ENCODE data around the gene VPS36.
"Not testable (repeated sequence)": the region's sequence is repeated elsewhere in the genome, so short reads cannot be mapped to it uniquely, and the experiment has no call there.

The VPS36 gene, protein sequence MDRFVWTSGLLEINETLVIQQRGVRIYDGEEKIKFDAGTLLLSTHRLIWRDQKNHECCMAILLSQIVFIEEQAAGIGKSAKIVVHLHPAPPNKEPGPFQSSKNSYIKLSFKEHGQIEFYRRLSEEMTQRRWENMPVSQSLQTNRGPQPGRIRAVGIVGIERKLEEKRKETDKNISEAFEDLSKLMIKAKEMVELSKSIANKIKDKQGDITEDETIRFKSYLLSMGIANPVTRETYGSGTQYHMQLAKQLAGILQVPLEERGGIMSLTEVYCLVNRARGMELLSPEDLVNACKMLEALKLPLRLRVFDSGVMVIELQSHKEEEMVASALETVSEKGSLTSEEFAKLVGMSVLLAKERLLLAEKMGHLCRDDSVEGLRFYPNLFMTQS

DNA sequence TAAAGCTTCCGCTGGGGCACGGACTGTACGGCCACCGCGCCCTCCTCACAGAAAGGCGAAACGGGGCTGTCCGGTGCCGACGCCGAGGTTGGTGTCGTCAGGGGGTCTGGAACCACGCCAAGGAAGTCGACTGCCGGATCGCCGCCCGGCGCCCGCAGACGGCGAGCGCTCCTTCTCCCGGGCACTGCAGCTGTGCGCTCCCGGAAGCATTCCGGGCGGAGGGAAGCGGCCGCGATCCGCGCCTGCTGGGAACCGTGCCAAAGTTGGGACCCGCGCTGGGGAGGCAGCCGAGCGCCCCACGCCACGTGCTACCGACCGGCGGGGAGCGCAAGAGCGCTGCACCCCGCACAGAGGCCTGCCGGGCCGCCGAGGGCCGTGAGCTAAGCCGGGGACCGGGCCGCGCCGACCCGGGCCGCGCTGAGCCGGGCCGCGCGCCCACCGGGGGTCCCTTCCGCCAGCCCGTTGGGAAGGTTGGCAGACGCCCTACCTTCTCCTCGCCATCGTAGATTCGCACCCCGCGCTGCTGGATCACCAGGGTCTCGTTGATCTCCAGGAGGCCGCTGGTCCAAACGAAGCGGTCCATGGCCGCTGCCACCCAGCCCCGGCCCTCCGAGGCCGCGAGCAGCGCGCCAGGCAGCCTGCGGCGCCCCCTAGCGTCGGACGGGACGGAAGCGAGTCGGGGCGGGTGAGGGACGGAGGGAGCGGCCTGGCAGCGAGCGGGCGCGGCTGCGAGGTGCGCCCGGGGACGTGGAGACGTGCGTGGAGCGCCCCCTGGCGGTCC is at the start of gene VPS36:
TSS of gene VPS36 (minus strand) at position 623 of the 781 bp plus-strand sequence. CDS start at position 583, 40 bp downstream.
- peak; percentile 86 to 92 (median 91) for DNase-seq (ENCODE audit: low read depth in 3 of 3)

DNA sequence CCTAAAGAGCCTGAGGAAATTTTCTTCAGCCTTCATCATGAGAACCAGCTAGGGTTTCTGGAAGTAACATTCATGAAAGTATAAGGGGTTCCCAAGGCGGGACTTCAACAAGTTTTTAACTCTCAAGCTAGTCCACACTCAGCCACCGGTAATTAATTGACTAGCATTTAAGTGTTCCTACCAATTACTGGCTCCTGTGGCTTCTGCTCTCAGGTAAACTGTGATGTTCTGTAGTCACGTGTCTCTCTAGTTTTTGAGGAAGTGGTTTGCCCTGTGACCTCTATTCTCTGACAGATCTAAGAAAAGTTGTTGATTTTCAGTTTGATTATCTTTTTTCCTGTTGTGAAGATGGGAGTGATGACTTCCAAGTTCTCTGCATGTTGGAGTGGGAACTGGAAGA is 47.5 kb upstream of the VPS36 start:
- not testable (repeated sequence) for DNase-seq (ENCODE audit: low read depth in 3 of 3)

DNA sequence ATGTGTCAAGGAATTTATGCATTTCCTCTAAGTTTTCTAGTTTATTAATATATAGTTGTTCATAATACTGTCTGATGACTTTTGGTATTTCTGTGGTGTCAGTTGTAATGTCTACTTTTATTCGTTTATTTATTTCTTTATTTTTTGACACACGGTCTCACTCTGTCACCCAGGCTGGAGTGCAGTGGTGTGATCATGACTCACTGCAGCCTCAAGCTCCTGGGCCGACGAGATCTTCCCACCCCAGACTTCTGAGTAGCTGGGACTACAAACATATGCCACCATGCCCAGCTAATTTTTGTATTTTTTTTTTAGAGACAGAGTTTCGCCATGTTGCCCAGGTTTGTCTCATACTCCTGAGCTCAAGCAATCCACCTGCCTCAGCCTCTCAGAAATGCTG is 43.8 kb upstream of the VPS36 start:
- DNase-seq (ENCODE audit: low read depth in 3 of 3), result not testable (repeated sequence)

DNA sequence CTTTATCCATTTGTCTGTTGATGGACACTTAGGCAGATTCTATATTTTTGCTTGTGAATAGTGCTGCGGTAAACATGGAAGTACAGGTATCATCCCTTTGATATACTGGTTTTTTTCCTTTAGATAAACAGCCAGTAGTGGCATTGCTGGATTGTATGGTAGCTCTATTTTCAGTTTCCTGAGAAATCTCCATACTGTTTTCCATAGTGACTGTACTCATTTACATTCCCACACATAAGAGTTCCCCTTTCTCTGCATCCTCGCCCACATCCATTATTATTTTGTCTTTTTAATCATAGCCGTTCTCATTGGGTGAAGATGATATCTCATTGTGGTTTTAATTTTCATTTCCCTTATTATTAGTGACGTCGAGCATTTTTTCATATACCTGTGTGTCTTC is 40.6 kb upstream of the VPS36 start:
- not testable (repeated sequence) for DNase-seq (ENCODE audit: low read depth in 3 of 3)

DNA sequence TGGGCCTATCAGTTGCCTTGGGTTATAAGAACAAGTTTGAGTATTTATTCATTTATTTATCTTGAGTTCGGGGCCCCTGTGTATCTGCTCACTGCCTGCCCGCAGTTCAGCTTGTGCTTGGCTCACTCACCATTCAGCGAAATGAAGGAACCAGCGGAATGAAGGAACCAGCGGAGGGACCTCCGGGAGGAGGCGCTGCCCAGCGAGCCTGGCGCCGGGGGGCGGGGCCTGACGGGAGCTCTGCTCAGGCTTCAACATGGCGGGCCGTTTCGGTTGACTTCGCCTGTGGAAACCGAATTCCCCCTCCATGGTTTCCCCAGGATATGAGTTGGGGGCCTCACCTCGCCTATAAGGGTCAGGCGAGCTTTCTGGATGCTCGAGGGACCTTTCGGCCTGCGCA is 38.3 kb upstream of the VPS36 start:
- not testable (repeated sequence) for DNase-seq (ENCODE audit: low read depth in 3 of 3)

DNA sequence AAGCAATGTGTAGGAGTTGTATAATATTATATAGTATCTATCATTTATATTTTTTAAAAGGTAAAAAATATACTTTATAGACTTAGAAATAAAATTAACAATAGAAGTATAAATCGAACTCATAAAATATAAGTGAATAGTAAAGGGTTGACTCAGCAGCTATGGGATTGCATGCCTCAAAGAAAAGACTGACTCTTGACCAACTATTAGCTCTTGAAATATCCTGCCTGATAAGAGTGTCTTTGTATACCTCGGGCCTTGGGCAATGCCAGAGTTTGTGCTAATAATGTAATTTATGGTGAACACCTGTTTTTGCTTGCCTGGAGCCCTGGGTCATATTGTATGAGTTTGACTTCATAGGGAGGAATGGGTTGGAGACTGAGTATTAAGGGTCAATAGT is 36.6 kb upstream of the VPS36 start:
- not testable (repeated sequence) for DNase-seq (ENCODE audit: low read depth in 3 of 3)

DNA sequence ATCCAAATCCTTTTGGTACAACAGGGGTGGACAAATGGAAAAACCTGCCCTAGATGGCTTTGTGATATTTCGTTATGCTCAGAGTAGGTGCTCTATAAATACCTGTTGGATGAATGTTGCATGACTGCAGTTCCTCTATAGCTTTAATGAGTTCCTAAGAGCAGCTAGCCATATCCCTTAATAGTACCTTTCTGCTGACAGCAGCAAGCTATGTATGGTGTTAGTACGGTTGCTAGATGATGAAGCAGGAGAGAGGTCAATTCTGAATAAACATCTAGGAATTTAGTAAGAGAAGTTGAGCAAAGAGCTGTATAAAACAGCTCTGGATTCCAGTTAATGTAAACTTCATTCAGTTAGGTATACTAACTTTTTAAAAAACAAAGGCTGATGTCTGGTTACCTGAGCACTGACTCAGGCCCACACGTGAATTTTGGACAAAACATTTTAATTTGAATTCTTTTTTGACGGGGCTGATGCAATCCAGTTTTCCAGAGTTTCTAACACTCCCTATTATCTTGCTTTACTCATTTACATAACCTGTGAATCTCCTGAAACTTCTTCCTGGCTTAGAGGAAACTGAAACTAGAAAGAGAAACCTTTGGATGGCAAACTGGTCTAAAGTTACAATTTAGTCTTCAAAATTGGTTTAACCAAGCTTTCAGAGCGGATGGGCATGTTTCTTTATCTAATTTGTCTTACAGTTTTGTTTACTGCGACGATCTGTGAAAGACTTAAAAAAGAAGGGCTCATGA is 30.4 kb upstream of the VPS36 start:
- not testable (repeated sequence) for DNase-seq (ENCODE audit: low read depth in 3 of 3)

DNA sequence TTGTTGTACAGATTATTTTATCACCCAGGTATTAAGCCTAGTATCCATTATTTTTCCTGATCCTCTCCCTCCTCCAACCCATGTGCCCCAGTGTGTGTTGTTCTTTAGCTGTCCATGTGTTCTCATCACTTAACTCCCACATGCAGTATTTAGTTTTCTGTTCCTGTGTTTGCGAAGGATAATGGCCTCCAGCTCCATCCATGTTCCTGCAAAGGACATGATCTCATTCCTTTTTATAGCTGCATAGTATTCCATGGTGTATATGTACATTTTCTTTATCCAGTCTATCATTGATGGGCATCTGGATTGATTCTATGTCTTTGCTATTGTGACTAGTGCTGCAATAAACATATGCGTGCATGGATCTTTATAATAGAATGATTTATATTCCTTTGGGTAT is 18.1 kb upstream of the VPS36 start:
- DNase-seq (ENCODE audit: low read depth in 3 of 3), result not testable (repeated sequence)

DNA sequence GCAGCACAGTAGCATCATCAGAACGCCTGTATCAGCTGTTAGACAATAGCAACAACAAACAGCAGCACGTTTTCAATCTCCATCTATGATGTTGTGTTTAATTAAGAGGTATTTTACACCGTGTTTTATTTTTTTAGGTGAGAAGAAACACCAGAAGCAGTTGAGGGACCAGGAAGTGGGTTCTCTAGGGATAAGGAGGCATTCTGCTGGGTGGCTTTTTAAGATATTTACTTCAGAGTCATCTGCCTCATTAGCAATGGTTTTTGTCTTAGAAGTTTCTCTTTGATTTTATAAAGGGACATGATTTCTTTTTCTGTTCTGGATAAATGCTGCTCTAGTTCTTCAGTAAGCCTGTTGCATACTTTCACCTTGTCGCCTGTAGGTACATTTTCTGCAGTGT is 13.1 kb upstream of the VPS36 start:
- no peak for DNase-seq (ENCODE audit: low read depth in 3 of 3)

DNA sequence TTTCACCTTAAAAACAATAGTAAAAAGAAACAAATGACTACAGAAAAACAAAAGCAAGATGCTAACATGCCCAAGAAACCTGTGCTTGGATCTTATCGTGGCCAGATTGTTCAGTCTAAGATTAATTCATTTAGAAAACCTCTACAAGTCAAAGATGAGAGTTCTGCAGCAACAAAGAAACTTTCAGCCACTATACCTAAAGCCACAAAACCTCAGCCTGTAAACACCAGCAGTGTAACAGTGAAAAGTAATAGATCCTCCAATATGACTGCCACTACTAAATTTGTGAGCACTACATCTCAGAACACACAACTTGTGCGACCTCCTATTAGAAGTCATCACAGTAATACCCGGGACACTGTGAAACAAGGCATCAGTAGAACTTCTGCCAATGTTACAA is 10.8 kb upstream of the VPS36 start:
- no peak for DNase-seq (ENCODE audit: low read depth in 3 of 3)

DNA sequence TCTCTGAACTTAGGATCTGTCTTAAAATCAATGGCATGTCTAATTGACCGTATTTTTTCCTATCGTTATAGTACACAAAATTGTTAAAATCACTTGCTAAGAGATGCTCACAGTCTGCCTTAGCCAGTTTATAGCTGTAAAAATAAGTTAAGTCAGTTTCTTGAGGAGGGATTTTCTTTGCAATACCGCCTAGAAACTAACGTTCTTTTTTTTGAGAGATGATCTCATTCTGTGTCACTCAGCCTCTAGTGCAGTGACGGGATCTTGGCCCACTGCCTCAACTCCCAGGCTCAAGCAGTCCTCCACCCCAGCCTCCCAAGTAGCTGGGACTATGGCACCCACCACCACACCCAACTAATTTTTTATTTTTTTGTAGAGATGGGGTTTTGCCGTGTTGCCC is 9.2 kb upstream of the VPS36 start:
- no peak for DNase-seq (ENCODE audit: low read depth in 3 of 3)

DNA sequence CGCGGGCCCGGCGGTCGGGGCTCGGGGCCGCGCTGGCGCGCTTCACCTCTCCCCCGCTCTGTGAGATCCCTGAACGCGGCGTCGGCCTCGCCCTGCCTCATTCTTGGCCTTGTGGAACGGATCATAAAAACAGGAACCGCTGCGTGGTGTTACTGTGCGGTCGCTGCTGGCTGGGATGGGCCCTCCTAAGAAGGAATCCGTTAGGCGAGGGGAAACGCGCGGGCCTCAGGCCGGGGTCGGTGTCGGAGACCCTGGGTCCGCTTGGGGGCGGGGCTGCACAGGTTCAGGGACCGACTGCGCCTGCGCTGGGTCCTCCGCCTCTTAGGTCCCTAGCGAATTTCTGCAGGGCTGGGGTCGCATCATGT is 5.2 kb upstream of the VPS36 start:
- DNase-seq (ENCODE audit: low read depth in 3 of 3), result peak; percentile 52 to 80 (median 64)

DNA sequence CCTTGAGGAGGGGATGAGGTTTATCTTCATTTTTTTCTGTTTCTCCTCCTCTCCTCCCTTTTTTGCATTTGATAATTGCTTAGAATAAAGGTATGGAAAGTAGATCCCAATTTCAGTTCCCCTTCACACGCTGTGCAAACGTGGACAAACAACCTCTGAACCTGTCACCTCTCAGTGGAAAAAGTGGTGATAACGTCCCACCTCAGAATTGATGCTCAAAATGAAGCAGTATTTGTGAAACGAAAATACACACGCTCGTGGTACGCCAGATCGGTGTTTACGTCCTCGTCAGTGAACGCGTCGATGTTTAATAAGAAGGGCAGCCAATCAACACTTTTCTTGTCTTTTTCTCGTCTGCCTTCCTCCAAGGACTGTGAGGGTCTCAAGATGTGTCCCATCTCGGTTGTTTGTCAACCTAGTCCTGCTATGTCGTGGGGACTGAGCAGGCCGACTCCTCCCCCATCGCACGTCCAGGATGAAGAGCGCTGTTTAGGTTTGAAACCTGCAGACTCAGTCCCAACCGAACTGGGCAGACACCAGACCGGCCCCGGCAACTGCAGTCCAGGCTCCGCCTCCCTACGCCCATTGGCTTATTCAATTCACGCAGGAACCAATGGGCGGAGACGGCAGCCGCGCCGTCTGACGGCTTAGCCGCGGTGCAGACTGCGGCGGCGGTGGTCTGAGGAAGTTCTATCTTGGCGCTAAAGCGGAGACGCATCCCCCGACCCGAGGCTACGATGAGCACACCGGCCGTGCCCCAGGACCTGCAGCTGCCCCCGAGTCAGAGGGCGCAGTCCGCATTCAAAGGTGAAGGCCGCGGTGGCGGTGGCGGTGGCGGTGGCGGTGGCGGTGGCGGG is 4.6 kb upstream of the VPS36 start, which contains the start of gene CKAP2:
TSS of gene CKAP2 (plus strand) at position 659 of the 857 bp plus-strand sequence. CDS start at position 738, 79 bp downstream.
- DNase-seq (ENCODE audit: low read depth in 3 of 3), result peak; percentile 85 to 93 (median 87)

DNA sequence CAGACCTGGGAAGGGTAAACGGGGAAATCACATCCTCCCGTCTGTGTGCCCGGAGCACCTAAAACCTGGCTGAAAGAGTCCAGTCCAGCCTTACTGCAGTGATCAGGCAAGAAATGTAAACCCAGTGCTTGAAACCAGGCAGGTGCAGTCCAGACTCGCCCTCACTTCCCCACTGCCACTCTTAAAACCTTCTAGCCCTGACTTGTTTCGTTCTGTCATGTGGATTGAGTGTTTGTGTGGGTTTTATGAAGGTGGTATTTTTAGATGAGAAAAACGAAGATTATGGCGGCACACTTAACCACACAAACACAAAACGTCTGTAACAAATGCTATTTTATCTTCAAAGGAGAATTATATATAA is 4.0 kb upstream of the VPS36 start:
- DNase-seq (ENCODE audit: low read depth in 3 of 3), result no peak

DNA sequence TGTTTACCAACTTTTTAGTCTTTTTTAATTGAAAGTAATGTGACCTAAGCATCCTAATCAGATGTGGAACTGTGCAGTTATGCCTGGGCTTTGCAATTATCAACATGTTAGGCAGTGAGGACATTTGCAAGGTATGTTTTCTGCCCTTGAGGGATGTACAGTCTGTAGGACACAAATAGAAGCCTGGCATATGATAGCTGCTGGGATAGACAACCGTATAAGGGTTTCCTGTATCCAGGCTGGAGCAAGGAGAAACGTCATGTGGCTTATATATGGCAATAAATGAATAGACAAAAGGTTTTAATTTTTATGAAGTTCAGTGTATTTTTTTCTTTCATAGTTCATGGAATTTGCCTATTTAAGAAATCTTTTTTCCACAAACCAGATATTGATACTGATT is 2.0 kb upstream of the VPS36 start:
- no peak for DNase-seq (ENCODE audit: low read depth in 3 of 3)

DNA sequence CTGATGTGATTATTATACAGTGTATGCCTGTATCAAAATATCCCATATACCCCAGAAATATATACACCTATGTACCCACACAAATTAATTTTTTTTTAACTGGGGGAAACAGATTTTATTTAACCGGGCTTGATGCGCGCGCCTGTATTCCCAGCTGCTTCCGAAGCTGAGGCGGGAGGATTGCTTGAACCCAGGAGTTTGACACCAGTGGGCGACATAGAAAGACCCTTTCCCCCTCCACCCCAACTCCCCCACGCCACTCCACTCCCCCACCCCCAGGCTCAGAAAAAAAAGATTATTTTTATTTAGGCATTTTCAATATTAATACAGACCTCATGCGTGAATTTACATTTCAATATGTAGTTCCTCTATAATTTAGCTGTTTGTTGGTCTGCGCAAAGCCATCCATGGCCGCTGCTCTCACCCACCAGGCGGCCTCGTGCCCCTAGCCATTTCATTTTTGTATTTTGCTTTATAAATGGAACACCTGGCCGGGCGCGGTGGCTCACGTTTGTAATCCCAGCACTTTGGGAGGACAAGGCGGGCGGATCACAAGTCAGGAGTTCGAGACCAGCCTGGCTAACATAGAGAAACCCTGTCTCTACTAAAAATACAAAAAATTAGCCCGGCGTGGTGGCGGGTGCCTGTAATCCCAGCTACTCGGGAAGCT is 836 bp upstream of the VPS36 start:
- no peak for DNase-seq (ENCODE audit: low read depth in 3 of 3)

DNA sequence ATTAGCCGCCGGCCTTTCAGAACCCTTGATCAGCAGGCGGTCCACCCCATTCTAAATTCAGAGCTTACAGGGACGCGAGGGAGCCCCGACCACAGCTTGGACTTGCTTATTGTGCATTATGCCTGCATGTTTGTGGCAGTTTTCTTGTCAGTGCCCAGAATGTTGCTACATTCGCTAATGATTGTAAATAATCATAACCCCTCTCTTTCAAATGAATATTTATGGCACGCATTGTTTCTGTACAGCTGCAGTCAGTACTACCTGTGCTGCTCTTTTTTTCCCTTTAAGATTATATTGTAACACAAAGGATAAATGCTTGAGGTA is 321 bp upstream of the VPS36 start:
- no peak for DNase-seq (ENCODE audit: low read depth in 3 of 3)

DNA sequence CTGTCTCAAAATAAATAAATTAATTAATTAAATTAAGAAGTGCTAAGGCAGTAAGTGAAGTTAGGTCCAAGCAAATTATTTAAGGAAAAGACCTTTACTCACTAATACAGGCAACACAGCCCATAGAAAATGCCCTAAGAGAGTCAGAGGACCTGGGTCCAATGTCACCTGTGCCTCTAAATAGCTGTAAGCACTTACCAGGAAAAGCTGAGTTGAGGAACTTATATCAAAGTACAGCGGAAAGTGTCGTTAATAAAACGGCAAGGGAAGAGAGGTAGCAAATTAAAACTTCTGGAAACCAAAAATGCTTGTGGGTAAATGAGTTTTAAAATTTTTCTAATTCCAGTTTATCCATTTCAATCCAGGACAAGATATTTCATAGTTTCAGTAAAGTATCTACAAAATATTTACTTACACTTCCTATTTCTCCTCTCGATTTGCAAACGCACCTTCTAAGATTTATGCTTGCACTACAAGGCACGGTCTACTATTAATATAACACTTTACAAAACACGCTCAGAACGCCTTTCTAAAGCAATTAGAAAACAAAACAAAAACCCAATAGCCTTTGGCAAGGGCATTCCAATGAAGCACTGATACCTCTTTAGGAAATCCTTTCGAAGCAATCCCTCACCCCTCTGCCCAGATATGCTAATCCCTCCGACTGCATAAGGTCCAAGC is 963 bp downstream of the VPS36 start:
- no peak for DNase-seq (ENCODE audit: low read depth in 3 of 3)

DNA sequence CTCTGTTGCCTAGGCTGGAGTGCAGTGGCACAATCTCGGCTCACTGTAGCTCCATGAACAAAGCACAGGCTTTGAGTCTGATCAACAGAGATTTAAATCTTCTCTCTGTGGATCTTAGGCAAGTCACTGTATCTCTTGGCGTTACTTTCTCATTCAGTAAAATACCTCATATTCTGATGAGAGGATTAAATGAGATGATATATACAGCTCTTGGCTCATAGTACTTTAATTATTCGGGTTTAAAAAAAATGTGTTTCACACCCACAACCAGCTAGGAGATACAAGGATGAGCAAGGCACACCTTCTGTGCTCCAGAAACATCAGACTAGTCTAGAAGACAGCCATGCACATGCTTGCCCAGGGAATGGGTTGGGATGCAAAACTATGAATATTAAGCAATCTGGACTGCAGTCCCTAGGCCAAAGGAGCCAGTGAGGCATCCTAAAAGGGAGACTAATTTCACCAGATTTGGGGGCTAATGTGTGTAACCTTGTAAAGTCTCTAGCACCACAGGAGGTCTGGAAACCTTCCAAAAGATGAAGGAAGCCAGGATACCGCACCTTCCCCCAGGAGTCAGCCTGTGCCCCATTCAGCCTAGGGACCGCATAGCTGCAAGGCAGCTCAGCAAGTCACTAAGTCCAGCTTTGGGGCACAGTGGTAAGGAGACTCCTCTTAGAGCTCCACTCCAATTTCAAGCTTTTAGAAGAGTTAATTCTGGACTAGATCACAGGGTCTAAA is 2.5 kb downstream of the VPS36 start:
- DNase-seq (ENCODE audit: low read depth in 3 of 3), result no peak

DNA sequence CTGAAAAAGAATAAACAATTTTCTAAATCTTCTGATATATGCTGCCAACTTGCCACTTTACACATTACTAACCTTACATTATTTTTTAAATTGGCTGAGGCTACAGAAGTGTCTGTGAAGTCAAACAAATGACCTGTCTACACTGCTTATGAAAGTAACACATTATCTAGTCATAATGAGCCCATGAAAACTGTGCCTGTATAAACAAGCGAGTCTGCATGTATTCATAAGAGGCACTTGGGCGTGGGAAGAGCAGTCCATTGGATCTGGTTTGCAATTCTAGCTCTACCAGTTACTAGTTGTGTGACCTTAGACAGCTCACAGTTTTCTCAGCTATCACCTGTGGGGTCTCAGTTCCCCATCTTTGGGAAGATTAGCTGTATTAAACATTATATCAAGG is 3.1 kb downstream of the VPS36 start:
- DNase-seq (ENCODE audit: low read depth in 3 of 3), result no peak
